K562 (cell line): Measurements from ENCODE around the gene ABCG1. TPM values are rescaled to one million over a fixed set of nuclear protein-coding genes. Genes with fewer than 3 reads are reported as not detected.
"Not testable (repeated sequence)": the region's sequence is repeated elsewhere in the genome, so short reads cannot be mapped to it uniquely, and the experiment has no call there.

Experiments
- ATAC-seq: fragments of 200-7000 bp; cut with Tn5 transposase; 3 replicates; pipeline ENCODE4 v1.9.1; 2020; ENCODE audit warnings: moderate library complexity
- BruUV-seq: library from RNA; stranded (reverse); fragments of 400-500 nt; replicated peaks from 2 replicates; lab custom pipeline; 2021; lab: Mats Ljungman, UMichigan
- CTCF ChIA-PET: fragments of 300-600 bp; formaldehyde crosslinking; extraction: SDS; loops from one replicate; lab custom pipeline; 2021; ENCODE audit warnings: low intra/inter-chr PET ratio; lab: Yijun Ruan, JAX
- POLR2A ChIA-PET: fragments of 300-600, 350-650 bp; sonication (Branson Sonifier 250); formaldehyde crosslinking; extraction: SDS; loops from one replicate; lab custom pipeline; 2021; ENCODE audit warnings: antibody characterized with exemption, inconsistent platforms; lab: Yijun Ruan, JAX
- DNase-seq, 4 experiments: peaks; one replicate each; pipeline versions ENCODE4 v3.0.0 to v3.0.0-alpha.2; 2011 to 2018; ENCODE audit warnings: low spot score in 3 of 4, mixed read lengths in 3 of 4; ENCODE audit errors: extremely low read depth in 1 of 4
- FAIRE-seq: peaks from 2 replicates; lab custom pipeline; 2011; peaks lifted over from hg19 to GRCh38; lab: Jason Lieb, UNC
- H2AFZ ChIP-seq: 2 replicates; pipeline ENCODE4 v1.6.0; 2011; ENCODE audit warnings: low read depth, low read length, control low read depth, inconsistent platforms
- H3K27ac ChIP-seq: fragments of 200-600 bp; 3 replicates; pipeline ENCODE4 v1.8.0; 2011; ENCODE audit warnings: low read depth, mild to moderate bottlenecking, control low read depth, inconsistent platforms, low read length, moderate library complexity, mixed read lengths; ENCODE audit errors: extremely low read depth
- H3K27me3 ChIP-seq, 2 experiments: fragments of 300-600 bp in 1 of 2; 2 replicates in 1 of 2; 3 replicates in 1 of 2; pipeline versions ENCODE4 v1.6.0 to v1.8.0; 2011; ENCODE audit warnings: inconsistent platforms in 2 of 2, low read length in 2 of 2, mild to moderate bottlenecking in 1 of 2, mixed read lengths in 1 of 2, moderate library complexity in 1 of 2; ENCODE audit not compliant: control insufficient read depth in 2 of 2, insufficient read depth in 2 of 2
- H3K36me3 ChIP-seq: fragments of 300-600 bp; 3 replicates; pipeline ENCODE4 v1.8.0; 2011; ENCODE audit warnings: mild to moderate bottlenecking, low read length, inconsistent platforms; ENCODE audit not compliant: control insufficient read depth, insufficient read depth
- H3K4me1 ChIP-seq, 2 experiments: fragments of 200-600 bp in 1 of 2; replicated peaks in 1 of 2; 2 replicates in 1 of 2; 3 replicates in 1 of 2; pipeline versions ENCODE4 v1.5.1 to v1.8.0; 2011; ENCODE audit warnings: inconsistent platforms in 2 of 2, low read length in 2 of 2, mild to moderate bottlenecking in 1 of 2, mixed read lengths in 1 of 2, moderate library complexity in 1 of 2; ENCODE audit not compliant: control insufficient read depth in 2 of 2, insufficient read depth in 2 of 2
- H3K4me2 ChIP-seq: 2 replicates; pipeline ENCODE4 v1.6.1; 2011; ENCODE audit warnings: low read length, control low read depth, inconsistent platforms, mixed read lengths; ENCODE audit not compliant: insufficient read depth
- H3K4me3 ChIP-seq: fragments of 200-600 bp; sonication (generic), shearing (Covaris generic); 2 replicates; pipeline ENCODE4 v1.5.1; 2016; ENCODE audit warnings: control low read depth, inconsistent platforms
- H3K79me2 ChIP-seq: fragments of 200-600 bp; 3 replicates; pipeline ENCODE4 v1.8.0; 2011; ENCODE audit warnings: low read length, inconsistent platforms; ENCODE audit not compliant: control insufficient read depth, insufficient read depth
- H3K9ac ChIP-seq, 2 experiments: 2 replicates each; pipeline versions ENCODE4 v1.6.0 to v1.6.1; 2011; ENCODE audit warnings: low read depth in 2 of 2, low read length in 2 of 2, control low read depth in 1 of 2, inconsistent platforms in 1 of 2, mild to moderate bottlenecking in 1 of 2, mixed read lengths in 1 of 2; ENCODE audit not compliant: insufficient read depth in 1 of 2
- H3K9me1 ChIP-seq: one replicate; pipeline ENCODE4 v1.6.0; 2011; ENCODE audit warnings: inconsistent platforms, mild to moderate bottlenecking, low read length, moderate library complexity; ENCODE audit not compliant: control insufficient read depth, insufficient read depth
- H3K9me3 ChIP-seq: replicated peaks from 2 replicates; pipeline ENCODE4 v1.5.1; 2011; ENCODE audit warnings: low read depth, low read length, inconsistent platforms; ENCODE audit not compliant: control insufficient read depth, insufficient read depth
- H4K20me1 ChIP-seq: replicated peaks from 2 replicates; pipeline ENCODE4 v1.6.1; 2011; ENCODE audit warnings: low read length, inconsistent platforms, mixed read lengths; ENCODE audit not compliant: control insufficient read depth, insufficient read depth
- CBFB ChIP-seq: sonication (generic); formaldehyde crosslinking; IDR thresholded peaks from 2 replicates; pipeline ENCODE4 v1.4.0; 2020; ENCODE audit warnings: mild to moderate bottlenecking, missing genetic modification reagents
- U2AF2 ChIP-seq: fragments of 200-400 bp; formaldehyde crosslinking; optimal IDR thresholded peaks from 2 replicates; pipeline ENCODE3; 2017; ENCODE audit warnings: low read depth, mild to moderate bottlenecking, low read length
- WGBS: fragments of 100-300 bp; shearing (Covaris generic); methylation state at CpG from one replicate; pipeline ENCODE4 v1.1.6; 2016; ENCODE audit warnings: low coverage, mixed read lengths; ENCODE audit not compliant: insufficient coverage; ENCODE audit errors: missing lambda C conversion rate; 5-methylcytosine and 5-hydroxymethylcytosine counted together
- in situ Hi-C: fragments of 300-500 bp; cut with MboI; formaldehyde crosslinking; loops from 4 replicates; pipeline ENCODE4 v1.15.0; 2018; ENCODE audit warnings: inconsistent platforms, mixed read lengths
- intact Hi-C: fragments of 100-400 bp; cut with micrococcal nuclease; formaldehyde crosslinking; loops from 2 replicates; pipeline ENCODE4 v1.14.2; 2022
- polyA plus RNA-seq, 8 experiments: library from polyadenylated mRNA; depleted of rRNA in 4 of 8; stranded (reverse) in 5 of 8; unstranded in 3 of 8; fragments of >200 nt; fragmentation: Nextera tagmentation in 2 of 8; fragmentation: Illumina TruSeq in 1 of 8; extraction: Ambion mirVana in 2 of 8; extraction: Trizol in 1 of 8; gene quantifications; 2 replicates each; pipeline versions ENCODE4 v1.2.1 to v1.2.3, GENCODE V29; 2011 to 2014; ENCODE audit warnings: inconsistent platforms in 1 of 8, missing spikeins in 1 of 8
- total RNA-seq, 7 experiments: library from RNA; depleted of rRNA in 6 of 7; stranded (reverse); fragments of >200 nt in 6 of 7; fragmentation: Illumina TruSeq in 2 of 7; extraction: Trizol in 2 of 7; gene quantifications; 2 replicates each; pipeline versions ENCODE4 v1.2.1 to v1.2.3, GENCODE V29; 2011 to 2021; ENCODE audit warnings: low replicate concordance in 1 of 7

The ABCG1 gene
- total and polyA plus RNA-seq, 9 of the 15 experiments (the other 6 are each of a cell fraction or from before 2014, with no cell fraction given), result 0.04 to 0.09 TPM; not detected in 7

DNA sequence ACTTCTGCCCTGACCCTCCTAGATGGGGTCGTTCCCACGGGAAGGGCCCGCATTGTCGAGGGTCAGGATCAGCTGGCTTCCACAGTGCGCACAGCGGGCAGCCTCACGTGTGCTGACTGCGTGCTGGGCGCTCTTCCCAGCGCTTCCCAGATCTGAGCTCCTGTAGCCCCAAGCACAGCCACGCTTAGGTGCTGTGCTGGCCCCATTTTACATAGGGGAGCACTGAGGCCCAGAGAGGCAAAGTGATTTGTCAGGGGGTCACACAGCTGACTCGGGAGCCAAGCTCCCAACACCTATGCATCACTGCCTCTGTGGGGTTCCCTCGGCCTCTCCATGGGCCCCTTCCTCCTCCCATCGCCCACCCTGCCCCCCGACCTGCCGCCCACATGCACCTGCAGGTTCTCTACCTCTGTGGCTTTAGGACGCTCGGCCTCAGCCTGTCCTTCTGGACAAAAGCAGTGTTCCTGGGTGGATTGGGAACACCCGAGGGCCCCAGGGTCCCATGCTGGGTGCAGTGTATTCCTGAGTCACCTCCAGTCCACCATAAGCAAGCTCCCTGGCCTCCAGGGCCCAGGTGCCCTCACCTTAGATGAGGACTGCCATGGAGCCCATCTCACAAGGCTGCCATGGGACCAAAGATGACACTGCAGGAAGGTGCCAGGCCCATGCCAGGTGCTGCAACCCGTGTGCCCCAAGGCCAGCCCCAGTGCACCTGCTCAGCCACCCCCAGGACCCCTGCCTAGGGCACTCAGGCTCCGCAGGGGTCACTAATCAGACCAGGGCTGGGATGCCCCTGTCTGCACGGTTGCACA, 73.0 kb downstream of the ABCG1 start (continued):
- no peak for TF ChIP-seq U2AF2

DNA sequence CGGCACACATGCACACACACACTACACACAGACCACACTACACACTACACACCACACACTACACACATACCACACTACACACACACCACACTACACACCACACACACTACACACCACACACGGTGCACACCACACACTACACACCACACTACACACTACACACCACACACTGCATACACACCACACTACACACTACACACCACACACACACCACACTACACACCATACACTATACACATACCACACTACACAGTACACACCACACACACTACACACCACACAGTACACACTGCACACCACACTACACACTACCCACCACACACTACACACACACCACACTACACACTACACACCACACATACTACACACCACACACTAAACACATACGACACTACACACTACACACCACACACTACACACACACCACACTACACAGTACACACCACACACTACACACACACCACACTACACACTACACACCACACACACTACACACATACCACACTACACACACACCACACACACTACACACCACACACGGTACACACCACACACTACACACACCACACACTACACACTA, 73.7 kb downstream of the ABCG1 start:
- H3K9ac ChIP-seq, H3K36me3 ChIP-seq, H3K79me2 ChIP-seq, POLR2A ChIA-PET, intact Hi-C loops, H3K4me2 ChIP-seq, BruUV-seq, DNase-seq, H3K9me1 ChIP-seq, H3K4me3 ChIP-seq, in situ Hi-C loops, H3K27ac ChIP-seq, H3K9me3 ChIP-seq, ATAC-seq, H2AFZ ChIP-seq, CTCF ChIA-PET: not testable (repeated sequence)
- peaks cover 50 to 83% of the 10 kb centered on the region in 2 experiments for H3K27me3 ChIP-seq
- H3K4me1 ChIP-seq, result peaks cover 0 to 16% of the 10 kb centered on the region in 2 experiments; a peak in 2 of 5 replicates
- 9% methylated on average over 3 of the region's 4 CpGs for WGBS
- 0 out of 2 replicates have a peak, but pooled peaks have one; percentile 45 for TF ChIP-seq CBFB (CRISPR knock-in tag)
- TF ChIP-seq, all 486 proteins: peak for 1; not testable (repeated sequence) for 485
- FAIRE-seq, H4K20me1 ChIP-seq: not testable (repeated sequence)
